ENCODE results near the gene HPCAL1. TPM values are rescaled to one million over a fixed set of nuclear protein-coding genes. Genes with fewer than 3 reads are reported as not detected.
A peak's percentile ranks its signal among the peaks of the same experiment; 100 is the strongest.

HPCAL1 gene
- 36.5 and 65.4 TPM in 2 replicates for total RNA-seq (2014; rRNA removed; shearing (Covaris generic))
- polyA plus RNA-seq (2016; fragmentation: Nextera tagmentation; extraction: Ambion mirVana): 58.9 and 59.6 TPM in 2 replicates

- peaks cover 27% of the 10 kb centered on the region for H3F3A ChIP-seq (ENCODE audit: insufficient read depth)
- no peaks in the 10 kb centered on the region for H3K9me2 ChIP-seq (ENCODE audit: insufficient read depth)
- in situ Hi-C loops (cut with MboI): no loop called here
- peak within 1 kb of the TSS; percentile 86 for H3K4me2 ChIP-seq (ENCODE audit: unreplicated experiment)
- no peaks in the 10 kb centered on the region for H3K27me3 ChIP-seq (replicated peaks; ENCODE audit: insufficient read depth)
- H2AFZ ChIP-seq: peak within 1 kb of the TSS; percentile 80
- DNase-seq: peak; percentile 91
- H3K9me3 ChIP-seq (ENCODE audit: low read depth): no peaks in the 10 kb centered on the region
- peak within 1 kb of the TSS; percentile 74 for H3K9ac ChIP-seq
- peak within 1 kb of the TSS; percentile 90 for H3K4me3 ChIP-seq
- H3K27ac ChIP-seq: no peak within 1 kb of the TSS
- TF ChIP-seq EZH2phosphoT487 (IDR thresholded peaks at IDR 0.05; ENCODE audit: insufficient read depth, low read depth) (no peak), EZH2 (IDR thresholded peaks at IDR 0.05; ENCODE audit: insufficient read depth, poor library complexity, severe bottlenecking) (no peak)
- peaks cover 27% of the 10 kb centered on the region for H3K4me1 ChIP-seq (ENCODE audit: insufficient read depth)
- H3K79me2 ChIP-seq (ENCODE audit: insufficient read depth): peaks cover 43% of the 10 kb centered on the region
- 1 to 2% methylated on average over 17 to 45 of the region's 87 CpGs for WGBS, 2 experiments (ENCODE audit: low coverage in 1 of 2, low lambda C conversion rate in 2 of 2, missing lambda C conversion rate in 2 of 2)
- H3K36me3 ChIP-seq (ENCODE audit: low read depth): no peaks in the 10 kb centered on the region
- no peaks in the 10 kb centered on the region for H4K20me1 ChIP-seq (ENCODE audit: insufficient read depth)
Observed at GRCh38 chr2:10302479-10303180, at the start of gene HPCAL1. Gene HPCAL1 (plus strand): TSS chr2:10302904. CDS start chr2:10419758, 116,854 bp downstream.

DNA sequence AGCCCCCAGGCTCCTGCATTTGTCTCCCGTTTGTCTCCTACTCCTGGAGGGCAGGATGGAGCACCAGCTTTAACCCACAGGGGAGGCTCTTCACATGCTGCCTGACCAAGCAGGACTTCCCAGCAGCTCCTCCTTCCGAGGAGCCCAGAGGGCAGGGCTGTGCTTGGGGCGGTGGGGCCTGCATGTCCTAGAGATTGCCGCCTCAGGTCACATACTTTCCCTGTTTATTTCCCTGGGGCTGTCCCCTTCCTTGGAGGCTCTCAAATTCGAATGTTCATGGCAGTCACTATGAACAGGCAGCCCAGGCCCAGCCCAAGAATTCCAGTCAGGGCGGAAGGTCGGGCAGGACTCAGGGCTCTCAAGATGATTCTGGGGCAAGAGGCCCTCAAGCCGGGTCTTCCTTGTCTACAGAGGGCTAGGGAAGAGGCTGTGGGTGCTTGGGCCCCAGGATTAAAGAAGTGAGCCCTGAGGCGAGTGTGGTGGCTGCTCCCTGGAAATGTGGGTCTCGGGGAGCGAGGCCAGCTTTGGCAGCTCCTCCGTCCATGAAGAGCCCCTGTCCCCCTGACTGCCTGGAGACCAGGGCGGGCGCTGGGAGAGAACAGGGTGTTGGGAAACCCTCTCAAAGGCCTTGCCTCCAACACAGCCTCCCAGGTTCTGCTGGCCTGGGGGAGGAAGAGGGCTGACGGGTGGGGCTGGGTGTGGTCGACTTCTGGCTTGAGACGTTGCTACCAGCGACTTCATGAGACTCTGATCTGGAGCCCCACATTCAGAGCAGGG, 48.9 kb upstream of the HPCAL1 start:
- Histone ChIP-seq H3K27me3 (replicated peaks; ENCODE audit: insufficient read depth) (no peaks in the 10 kb centered on the region), H3K4me1 (ENCODE audit: insufficient read depth) (no peaks in the 10 kb centered on the region), H3K36me3 (ENCODE audit: low read depth) (no peaks in the 10 kb centered on the region), H3K27ac (no peak overlapping the region), H3K9ac (no peak overlapping the region), H3K4me3 (no peak overlapping the region), H4K20me1 (ENCODE audit: insufficient read depth) (no peaks in the 10 kb centered on the region), H3F3A (ENCODE audit: insufficient read depth) (no peaks in the 10 kb centered on the region), H3K4me2 (ENCODE audit: unreplicated experiment) (no peak overlapping the region), H3K9me3 (ENCODE audit: low read depth) (no peaks in the 10 kb centered on the region), H3K9me2 (ENCODE audit: insufficient read depth) (no peaks in the 10 kb centered on the region), H2AFZ (no peak overlapping the region), H3K79me2 (ENCODE audit: insufficient read depth) (no peaks in the 10 kb centered on the region)
- DNase-seq: no peak
- in situ Hi-C loops (cut with MboI): no loop called here
- TF ChIP-seq EZH2 (IDR thresholded peaks at IDR 0.05; ENCODE audit: insufficient read depth, poor library complexity, severe bottlenecking) (no peak), EZH2phosphoT487 (IDR thresholded peaks at IDR 0.05; ENCODE audit: insufficient read depth, low read depth) (no peak)
- WGBS, 2 experiments (ENCODE audit: low coverage in 1 of 2, low lambda C conversion rate in 2 of 2, missing lambda C conversion rate in 2 of 2): 80 to 81% methylated on average over 18 of the region's 18 CpGs

- H3K4me3 ChIP-seq: no peak overlapping the region
- no peak overlapping the region for H2AFZ ChIP-seq
- no peaks in the 10 kb centered on the region for H3K9me3 ChIP-seq (ENCODE audit: low read depth)
- no peaks in the 10 kb centered on the region for H3K9me2 ChIP-seq (ENCODE audit: insufficient read depth)
- H3F3A ChIP-seq (ENCODE audit: insufficient read depth): no peaks in the 10 kb centered on the region
- H3K9ac ChIP-seq: no peak overlapping the region
- no peak overlapping the region for H3K4me2 ChIP-seq (ENCODE audit: unreplicated experiment)
- DNase-seq: peak; percentile 21
- in situ Hi-C loops (cut with MboI): no loop called here
- WGBS, 2 experiments (ENCODE audit: low coverage in 1 of 2, low lambda C conversion rate in 2 of 2, missing lambda C conversion rate in 2 of 2): 86 to 88% methylated on average over 28 to 31 of the region's 31 CpGs
- H3K4me1 ChIP-seq (ENCODE audit: insufficient read depth): no peaks in the 10 kb centered on the region
- H3K79me2 ChIP-seq (ENCODE audit: insufficient read depth): no peaks in the 10 kb centered on the region
- no peaks in the 10 kb centered on the region for H4K20me1 ChIP-seq (ENCODE audit: insufficient read depth)
- H3K27me3 ChIP-seq (replicated peaks; ENCODE audit: insufficient read depth): no peaks in the 10 kb centered on the region
- H3K27ac ChIP-seq: no peak overlapping the region
- H3K36me3 ChIP-seq (ENCODE audit: low read depth): no peaks in the 10 kb centered on the region
- no peak for TF ChIP-seq EZH2 (IDR thresholded peaks at IDR 0.05; ENCODE audit: insufficient read depth, poor library complexity, severe bottlenecking)
- no peak for TF ChIP-seq EZH2phosphoT487 (IDR thresholded peaks at IDR 0.05; ENCODE audit: insufficient read depth, low read depth)
Observed at GRCh38 chr2:10254373-10255188, 48.1 kb upstream of the HPCAL1 start.
